SK-MEL-5 (cell line): ENCODE data around the gene SMARCA4. TPM values are rescaled to one million over a fixed set of nuclear protein-coding genes. Genes with fewer than 3 reads are reported as not detected.
A peak's percentile ranks its signal among the peaks of the same experiment; 100 is the strongest.
"Not testable (repeated sequence)": the region's sequence is repeated elsewhere in the genome, so short reads cannot be mapped to it uniquely, and the experiment has no call there.

Source experiments
- DNase-seq: peaks from one replicate; pipeline ENCODE4 v3.0.0-alpha.2; 2016; ENCODE audit warnings: low read depth, low spot score
- in situ Hi-C: cut with HindIII; loops from 2 replicates; pipeline ENCODE4 v1.10.0; 2016; ENCODE audit warnings: low sequenced_read_pairs, high pct_unique_total_duplicates, low pct_unique_long_range_greater_than_20kb
- small RNA-seq, 2 experiments: library from RNA; depleted of rRNA; stranded (forward); fragments of <200 nt; gene quantifications; one replicate each; pipeline ENCODE3, GENCODE V24; 2014
- total RNA-seq: library from RNA; depleted of rRNA; stranded (reverse); fragments of >200 nt; shearing (Covaris generic); gene quantifications from 2 replicates; pipeline ENCODE4 v1.2.3, GENCODE V29; 2014; rRNA removed

SMARCA4 gene
- total RNA-seq, 1 experiment from 2014 or later: 5.8 TPM

- peak; percentile 30 for DNase-seq
- in situ Hi-C loops: no loop called here
Measured at GRCh38 chr19:11096210-11096841, 135.5 kb downstream of the SMARCA4 start.

GRCh38 chr19:11097367-11097766 lies 136.5 kb downstream of the SMARCA4 start:
- DNase-seq, in situ Hi-C loops: not testable (repeated sequence)

DNA sequence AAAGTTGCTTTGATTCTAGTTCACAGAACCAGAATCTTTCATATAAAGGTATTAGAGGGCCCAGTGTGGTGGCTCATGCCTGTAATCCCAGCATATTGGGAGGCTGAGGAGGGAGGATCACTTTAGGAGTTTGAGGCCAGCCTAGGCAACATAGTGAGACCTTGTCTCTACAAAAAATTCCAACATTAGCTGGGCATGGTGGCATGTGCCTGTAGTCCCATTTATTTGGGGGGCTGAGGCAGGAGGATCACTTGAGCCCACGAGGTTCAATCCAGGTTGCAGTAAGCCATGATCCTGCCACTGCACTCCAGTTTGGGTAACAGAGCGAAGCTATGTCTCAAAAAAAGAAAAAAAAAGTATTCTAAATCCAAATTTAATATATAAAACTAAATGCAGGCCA lies 137.5 kb downstream of the SMARCA4 start:
- in situ Hi-C loops: no loop called here
- no peak for DNase-seq

- DNase-seq: no peak
- in situ Hi-C loops: no loop called here
Measured at GRCh38 chr19:11098861-11099260, 138.0 kb downstream of the SMARCA4 start.

DNA sequence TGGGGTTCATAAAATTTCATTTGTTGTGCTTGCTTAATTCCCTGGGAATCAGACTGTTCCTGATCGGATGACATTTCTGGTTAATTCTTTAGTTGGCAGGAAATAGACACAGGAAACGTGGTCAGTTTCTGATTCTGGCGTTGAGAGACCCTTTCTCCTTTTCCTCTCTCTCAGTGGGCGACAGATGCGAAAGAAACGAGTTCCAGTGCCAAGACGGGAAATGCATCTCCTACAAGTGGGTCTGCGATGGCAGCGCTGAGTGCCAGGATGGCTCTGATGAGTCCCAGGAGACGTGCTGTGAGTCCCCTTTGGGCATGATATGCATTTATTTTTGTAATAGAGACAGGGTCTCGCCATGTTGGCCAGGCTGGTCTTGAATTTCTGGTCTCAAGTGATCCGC lies 139.2 kb downstream of the SMARCA4 start:
- DNase-seq: no peak
- in situ Hi-C loops: no loop called here

- in situ Hi-C loops: no loop called here
Measured at GRCh38 chr19:11101057-11101456, 140.2 kb downstream of the SMARCA4 start.

DNA sequence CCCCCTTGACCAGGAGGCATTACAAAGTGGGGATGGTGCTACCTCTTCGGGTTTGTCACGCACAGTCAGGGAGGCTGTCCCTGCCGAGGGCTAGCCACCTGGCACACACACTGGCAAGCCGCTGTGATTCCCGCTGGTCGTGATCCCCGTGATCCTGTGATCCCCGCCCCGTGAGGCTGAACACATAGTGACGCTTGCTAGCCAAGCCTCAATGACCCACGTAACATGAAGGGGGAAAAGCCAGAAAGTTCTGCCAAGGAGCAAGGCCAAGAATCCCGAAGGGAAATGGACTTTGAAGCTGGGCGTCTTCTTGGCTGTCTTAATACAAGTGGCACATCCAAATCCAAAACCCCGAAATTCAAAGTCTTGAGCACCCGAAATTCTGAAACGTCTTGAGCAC lies 142.1 kb downstream of the SMARCA4 start:
- no peak for DNase-seq
- in situ Hi-C loops: no loop called here

More at GRCh38 chr19:11101057-11101456, 140.2 kb downstream of the SMARCA4 start:
- DNase-seq: no peak

- in situ Hi-C loops, DNase-seq: not testable (repeated sequence)
Measured at GRCh38 chr19:11103667-11104066, 142.8 kb downstream of the SMARCA4 start.

DNA sequence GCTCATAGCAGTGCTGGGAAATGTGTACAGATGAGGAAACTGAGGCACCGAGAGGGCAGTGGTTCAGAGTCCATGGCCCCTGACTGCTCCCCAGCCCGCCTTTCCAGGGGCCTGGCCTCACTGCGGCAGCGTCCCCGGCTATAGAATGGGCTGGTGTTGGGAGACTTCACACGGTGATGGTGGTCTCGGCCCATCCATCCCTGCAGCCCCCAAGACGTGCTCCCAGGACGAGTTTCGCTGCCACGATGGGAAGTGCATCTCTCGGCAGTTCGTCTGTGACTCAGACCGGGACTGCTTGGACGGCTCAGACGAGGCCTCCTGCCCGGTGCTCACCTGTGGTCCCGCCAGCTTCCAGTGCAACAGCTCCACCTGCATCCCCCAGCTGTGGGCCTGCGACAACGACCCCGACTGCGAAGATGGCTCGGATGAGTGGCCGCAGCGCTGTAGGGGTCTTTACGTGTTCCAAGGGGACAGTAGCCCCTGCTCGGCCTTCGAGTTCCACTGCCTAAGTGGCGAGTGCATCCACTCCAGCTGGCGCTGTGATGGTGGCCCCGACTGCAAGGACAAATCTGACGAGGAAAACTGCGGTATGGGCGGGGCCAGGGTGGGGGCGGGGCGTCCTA lies 144.3 kb downstream of the SMARCA4 start:
- in situ Hi-C loops: no loop called here
- DNase-seq: no peak

GRCh38 chr19:11106477-11106876 lies 145.6 kb downstream of the SMARCA4 start:
- no peak for DNase-seq
- in situ Hi-C loops: no loop called here

DNA sequence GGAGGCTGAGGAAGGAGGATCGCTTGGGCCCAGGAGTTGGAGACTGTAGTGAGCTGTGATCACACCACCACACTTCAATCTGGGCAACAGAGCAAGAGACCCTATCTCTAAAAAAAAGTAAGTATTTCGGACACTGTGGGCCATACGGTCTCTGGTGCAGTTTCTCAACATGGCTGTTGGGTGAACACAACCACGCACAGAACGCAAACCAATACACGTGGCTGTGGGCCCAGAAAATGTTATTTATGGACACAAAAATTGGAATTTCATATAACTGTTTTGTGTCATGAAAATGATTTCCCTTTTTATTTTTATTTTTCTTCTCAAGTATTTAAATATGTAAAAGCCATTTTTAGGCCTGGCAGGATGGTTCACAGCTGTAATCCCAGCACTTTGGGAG lies 147.9 kb downstream of the SMARCA4 start:
- no peak for DNase-seq
- in situ Hi-C loops: no loop called here

DNA sequence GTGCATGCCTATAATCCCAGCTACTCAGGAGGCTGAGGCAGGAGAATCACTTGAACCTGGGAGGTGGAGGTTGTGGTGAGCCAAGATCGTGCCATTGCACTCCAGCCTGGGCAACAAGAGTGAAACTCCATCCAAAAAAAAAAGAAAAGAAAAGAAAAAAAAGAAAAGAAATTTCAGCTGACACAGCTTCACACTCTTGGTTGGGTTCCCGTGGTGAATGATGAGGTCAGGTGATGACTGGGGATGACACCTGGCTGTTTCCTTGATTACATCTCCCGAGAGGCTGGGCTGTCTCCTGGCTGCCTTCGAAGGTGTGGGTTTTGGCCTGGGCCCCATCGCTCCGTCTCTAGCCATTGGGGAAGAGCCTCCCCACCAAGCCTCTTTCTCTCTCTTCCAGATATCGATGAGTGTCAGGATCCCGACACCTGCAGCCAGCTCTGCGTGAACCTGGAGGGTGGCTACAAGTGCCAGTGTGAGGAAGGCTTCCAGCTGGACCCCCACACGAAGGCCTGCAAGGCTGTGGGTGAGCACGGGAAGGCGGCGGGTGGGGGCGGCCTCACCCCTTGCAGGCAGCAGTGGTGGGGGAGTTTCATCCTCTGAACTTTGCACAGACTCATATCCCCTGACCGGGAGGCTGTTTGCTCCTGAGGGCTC lies 150.4 kb downstream of the SMARCA4 start:
- in situ Hi-C loops: no loop called here
- DNase-seq: no peak

DNA sequence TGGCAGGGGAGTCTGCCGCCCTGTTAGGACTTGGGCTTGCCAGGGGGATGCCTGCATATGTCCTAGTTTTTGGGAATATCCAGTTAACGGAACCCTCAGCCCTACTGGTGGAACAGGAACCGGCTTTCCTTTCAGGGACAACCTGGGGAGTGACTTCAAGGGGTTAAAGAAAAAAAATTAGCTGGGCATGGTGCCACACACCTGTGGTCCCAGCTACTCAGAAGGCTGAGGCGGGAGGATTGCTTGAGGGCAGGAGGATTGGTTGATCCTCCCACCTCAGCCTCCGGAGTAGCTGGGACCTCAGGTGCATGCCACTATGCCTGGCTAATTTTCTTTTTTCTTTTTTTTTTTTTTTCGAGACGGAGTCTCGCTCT lies 150.9 kb downstream of the SMARCA4 start:
- DNase-seq: no peak
- in situ Hi-C loops: no loop called here

Small RNAs within 50 kb of the gene (small RNA-seq; reads per million reads assigned to genes)
- gene RF02271: 0 reads per million in 2 experiments
- gene RN7SL192P: 0.33 to 0.62 reads per million in 2 experiments

Other genes starting within 250 kb of the SMARCA4 start
- gene DNM2, start 243.0 kb upstream of the SMARCA4 start, total RNA-seq: 23.7 and 31.7 TPM in 2 replicates
- 55.5 and 61.9 TPM in 2 replicates for gene TMED1, start 124.8 kb upstream of the SMARCA4 start, total RNA-seq
- gene C19orf38, start 112.6 kb upstream of the SMARCA4 start, total RNA-seq: 0.71 and 0.98 TPM in 2 replicates
- gene CARM1, start 89.5 kb upstream of the SMARCA4 start, total RNA-seq: 18.4 and 18.6 TPM in 2 replicates
- 42.8 and 45.3 TPM in 2 replicates for gene YIPF2, start 32.4 kb upstream of the SMARCA4 start, total RNA-seq
- gene TIMM29, start 32.2 kb upstream of the SMARCA4 start, total RNA-seq: 19.3 and 23.0 TPM in 2 replicates
- gene LDLR, start 128.4 kb downstream of the SMARCA4 start, total RNA-seq: 39.0 and 51.2 TPM in 2 replicates
- gene SPC24, start 194.8 kb downstream of the SMARCA4 start, total RNA-seq: 18.7 and 23.4 TPM in 2 replicates
- gene KANK2, start 236.5 kb downstream of the SMARCA4 start, total RNA-seq: 10.7 and 10.9 TPM in 2 replicates